Keratinocyte (primary cell): ENCODE measurements around the gene TMCO1. TPM values are rescaled to one million over a fixed set of nuclear protein-coding genes. Genes with fewer than 3 reads are reported as not detected.

Source experiments
- DNase-seq: peaks from one replicate; pipeline ENCODE4 v3.0.0-alpha.2; 2011; ENCODE audit warnings: low read depth, missing footprints, low spot score
- FAIRE-seq: peaks from 2 replicates; lab custom pipeline; 2011; peaks lifted over from hg19 to GRCh38; lab: Jason Lieb, UNC
- H2AFZ ChIP-seq: 2 replicates; pipeline ENCODE4 v1.6.0; 2012; ENCODE audit warnings: low read length, control low read depth, inconsistent platforms; ENCODE audit not compliant: control insufficient read depth
- H3K27ac ChIP-seq: 2 replicates; pipeline ENCODE4 v1.5.1; 2011; ENCODE audit warnings: low read length; ENCODE audit not compliant: control insufficient read depth, insufficient read depth
- H3K27me3 ChIP-seq: 3 replicates; pipeline ENCODE4 v1.6.0; 2011; ENCODE audit warnings: low read length; ENCODE audit not compliant: control insufficient read depth, insufficient read depth; ENCODE audit errors: extremely low read depth
- H3K36me3 ChIP-seq, 2 experiments: 2 replicates in 1 of 2; 3 replicates in 1 of 2; pipeline ENCODE4 v1.5.1; 2011; ENCODE audit warnings: low read length in 2 of 2, mild to moderate bottlenecking in 1 of 2; ENCODE audit not compliant: control insufficient read depth in 2 of 2, insufficient read depth in 2 of 2; ENCODE audit errors: extremely low read depth in 1 of 2
- H3K4me1 ChIP-seq: 3 replicates; pipeline ENCODE4 v1.5.1; 2011; ENCODE audit warnings: low read length; ENCODE audit not compliant: control insufficient read depth, insufficient read depth; ENCODE audit errors: extremely low read depth
- H3K4me2 ChIP-seq: 3 replicates; pipeline ENCODE4 v1.6.0; 2011; ENCODE audit warnings: low read depth, low read length; ENCODE audit not compliant: control insufficient read depth, insufficient read depth; ENCODE audit errors: extremely low read depth
- H3K4me3 ChIP-seq, 3 experiments: fragments of 200-600 bp in 1 of 3; sonication (generic) in 1 of 3; 2 replicates in 2 of 3; 3 replicates in 1 of 3; pipeline ENCODE4 v1.5.1; 2011 to 2016; ENCODE audit warnings: low read length in 3 of 3, mild to moderate bottlenecking in 3 of 3, control low read depth in 2 of 3, inconsistent platforms in 1 of 3, low read depth in 1 of 3, mixed read lengths in 1 of 3, mixed run types in 1 of 3, moderate library complexity in 1 of 3; ENCODE audit not compliant: control insufficient read depth in 2 of 3, insufficient read depth in 2 of 3; ENCODE audit errors: extremely low read depth in 1 of 3
- H3K79me2 ChIP-seq: 2 replicates; pipeline ENCODE4 v1.6.0; 2012; ENCODE audit warnings: low read length; ENCODE audit not compliant: control insufficient read depth, insufficient read depth
- H3K9ac ChIP-seq: 3 replicates; pipeline ENCODE4 v1.6.0; 2011; ENCODE audit warnings: low read length; ENCODE audit not compliant: control insufficient read depth, insufficient read depth; ENCODE audit errors: extremely low read depth
- H3K9me1 ChIP-seq: 3 replicates; pipeline ENCODE4 v1.6.0; 2011; ENCODE audit warnings: low read length; ENCODE audit not compliant: control insufficient read depth, insufficient read depth; ENCODE audit errors: extremely low read depth
- H3K9me3 ChIP-seq: 2 replicates; pipeline ENCODE4 v1.5.1; 2012; ENCODE audit warnings: low read depth, low read length; ENCODE audit not compliant: control insufficient read depth
- H4K20me1 ChIP-seq: 3 replicates; pipeline ENCODE4 v1.6.0; 2011; ENCODE audit warnings: low read length; ENCODE audit not compliant: control insufficient read depth, insufficient read depth; ENCODE audit errors: extremely low read depth
- EZH2 ChIP-seq: IDR thresholded peaks from one replicate; pipeline ENCODE4 v1.6.1; 2012; ENCODE audit warnings: inconsistent platforms, mild to moderate bottlenecking, low read length, moderate library complexity
- dilution Hi-C: fragments of 300-500 bp; cut with MboI; formaldehyde crosslinking; loops from one replicate; pipeline ENCODE4 v1.7.0; 2020; ENCODE audit warnings: low sequenced_read_pairs; ENCODE audit not compliant: extremely low pct_ligation_motif_present
- polyA plus RNA-seq, 5 experiments: library from polyadenylated mRNA; depleted of rRNA in 3 of 5; stranded (reverse) in 3 of 5; stranded (forward) in 1 of 5; unstranded in 1 of 5; fragments of >200 nt; gene quantifications; 1 replicate in 1 of 5; 2 replicates in 3 of 5; 3 replicates in 1 of 5; pipeline versions ENCODE4 v1.2.1 to v1.2.3, GENCODE V29; 2011 to 2012; ENCODE audit warnings: missing spikeins in 2 of 5, low read depth in 1 of 5, low replicate concordance in 1 of 5
- TF ChIP-seq, protein P1 (sequence below), 3 experiments: IDR thresholded peaks in 1 of 3; conservative IDR thresholded peaks in 1 of 3; optimal IDR thresholded peaks in 1 of 3; 2 replicates in 2 of 3; 3 replicates in 1 of 3; pipeline versions ENCODE3 to v1.5.1; 2011; ENCODE audit warnings: low read length in 3 of 3, mild to moderate bottlenecking in 3 of 3, moderate library complexity in 2 of 3, control low read depth in 1 of 3, inconsistent platforms in 1 of 3; ENCODE audit not compliant: insufficient read depth in 2 of 3; ENCODE audit errors: extremely low read depth in 1 of 3

The TMCO1 gene
- polyA plus RNA-seq, 1 donor (not counting 4 experiments of a cell fraction or from before 2014, with no cell fraction given), result 172 TPM

DNA sequence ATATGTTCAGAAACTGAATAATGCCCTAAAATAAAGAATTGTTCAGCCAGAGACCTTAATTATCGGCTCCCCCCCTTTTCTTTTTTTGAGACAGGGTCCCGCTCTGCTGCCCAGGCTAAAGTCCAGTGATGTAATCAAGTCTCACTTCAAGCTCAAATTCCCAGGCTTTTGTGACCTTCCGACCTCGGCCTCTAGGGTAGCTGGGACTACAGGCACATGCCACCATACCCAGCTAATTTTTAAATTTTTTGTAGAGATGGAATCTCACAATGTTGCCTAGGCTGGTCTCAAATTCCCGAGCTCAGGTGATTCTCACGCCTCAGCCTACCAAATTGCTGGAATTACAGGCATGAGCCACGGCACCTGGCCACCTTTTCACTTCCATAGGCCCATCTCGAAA is 26.5 kb downstream of the TMCO1 start:
- FAIRE-seq, result no peak

GRCh38 chr1:165738794-165739193 is 29.9 kb downstream of the TMCO1 start:
- Histone ChIP-seq H4K20me1 (no peaks in the 10 kb centered on the region), H3K9me1 (no peaks in the 10 kb centered on the region), H2AFZ (no peak overlapping the region), H3K4me1 (no peaks in the 10 kb centered on the region), H3K79me2 (no peaks in the 10 kb centered on the region), H3K4me2 (no peak overlapping the region), H3K27me3 (no peaks in the 10 kb centered on the region), H3K27ac (no peak overlapping the region), H3K4me3 (no peak overlapping the region), H3K9me3 (no peaks in the 10 kb centered on the region), H3K9ac (no peak overlapping the region), H3K36me3 (peaks cover 3 to 11% of the 10 kb centered on the region in 2 experiments)
- dilution Hi-C loops, result no loop called here
- no peak for TF ChIP-seq EZH2
- TF ChIP-seq, protein P1, sequence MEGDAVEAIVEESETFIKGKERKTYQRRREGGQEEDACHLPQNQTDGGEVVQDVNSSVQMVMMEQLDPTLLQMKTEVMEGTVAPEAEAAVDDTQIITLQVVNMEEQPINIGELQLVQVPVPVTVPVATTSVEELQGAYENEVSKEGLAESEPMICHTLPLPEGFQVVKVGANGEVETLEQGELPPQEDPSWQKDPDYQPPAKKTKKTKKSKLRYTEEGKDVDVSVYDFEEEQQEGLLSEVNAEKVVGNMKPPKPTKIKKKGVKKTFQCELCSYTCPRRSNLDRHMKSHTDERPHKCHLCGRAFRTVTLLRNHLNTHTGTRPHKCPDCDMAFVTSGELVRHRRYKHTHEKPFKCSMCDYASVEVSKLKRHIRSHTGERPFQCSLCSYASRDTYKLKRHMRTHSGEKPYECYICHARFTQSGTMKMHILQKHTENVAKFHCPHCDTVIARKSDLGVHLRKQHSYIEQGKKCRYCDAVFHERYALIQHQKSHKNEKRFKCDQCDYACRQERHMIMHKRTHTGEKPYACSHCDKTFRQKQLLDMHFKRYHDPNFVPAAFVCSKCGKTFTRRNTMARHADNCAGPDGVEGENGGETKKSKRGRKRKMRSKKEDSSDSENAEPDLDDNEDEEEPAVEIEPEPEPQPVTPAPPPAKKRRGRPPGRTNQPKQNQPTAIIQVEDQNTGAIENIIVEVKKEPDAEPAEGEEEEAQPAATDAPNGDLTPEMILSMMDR (optimal IDR thresholded peaks at IDR 0.05 in 1 of 3, IDR thresholded peaks at IDR 0.05 in 1 of 3, conservative IDR thresholded peaks at IDR 0.05 in 1 of 3; ENCODE audit: extremely low read depth in 1 of 3, insufficient read depth in 2 of 3, low read length in 3 of 3), result no peak
- FAIRE-seq (no peak), DNase-seq (no peak)

More for the DNA sequence above, 26.5 kb downstream of the TMCO1 start:
- no peaks in the 10 kb centered on the region for H3K9me3 ChIP-seq
- peaks cover 3 to 8% of the 10 kb centered on the region in 2 experiments for H3K36me3 ChIP-seq
- H3K4me1 ChIP-seq, result no peaks in the 10 kb centered on the region
- no peak for TF ChIP-seq EZH2
- TF ChIP-seq, protein P1 (optimal IDR thresholded peaks at IDR 0.05 in 1 of 3, IDR thresholded peaks at IDR 0.05 in 1 of 3, conservative IDR thresholded peaks at IDR 0.05 in 1 of 3; ENCODE audit: extremely low read depth in 1 of 3, insufficient read depth in 2 of 3, low read length in 3 of 3), result no peak
- H3K4me3 ChIP-seq, result no peak overlapping the region
- H4K20me1 ChIP-seq, result no peaks in the 10 kb centered on the region
- H3K27me3 ChIP-seq, result no peaks in the 10 kb centered on the region
- H3K4me2 ChIP-seq, result no peak overlapping the region
- H3K27ac ChIP-seq, result no peak overlapping the region
- H3K9me1 ChIP-seq, result no peaks in the 10 kb centered on the region
- H2AFZ ChIP-seq, result no peak overlapping the region
- no peaks in the 10 kb centered on the region for H3K79me2 ChIP-seq
- H3K9ac ChIP-seq, result no peak overlapping the region
- dilution Hi-C loops, result no loop called here
- DNase-seq, result no peak
